Liver (tissue), 9 donors: Measurements from ENCODE around the gene HSPA12A. TPM values are rescaled to one million over a fixed set of nuclear protein-coding genes. Genes with fewer than 3 reads are reported as not detected.

Source experiments
- DNase-seq: peaks from one replicate; pipeline ENCODE4 v3.0.0-alpha.2; 2017; ENCODE audit warnings: low spot score
- H3K27ac ChIP-seq, 2 donors: one replicate each; pipeline ENCODE4 v1.7.0; 2013; ENCODE audit warnings: inconsistent platforms in 2 of 2, low read length in 2 of 2, control low read depth in 1 of 2, low read depth in 1 of 2, mild to moderate bottlenecking in 1 of 2
- H3K27me3 ChIP-seq, 4 donors: one replicate each; pipeline versions ENCODE4 v1.6.1 to v1.7.0; 2013; ENCODE audit warnings: low read length in 3 of 4, inconsistent platforms in 1 of 4, mild to moderate bottlenecking in 1 of 4, moderate library complexity in 1 of 4; ENCODE audit not compliant: control insufficient read depth in 4 of 4, insufficient read depth in 4 of 4
- H3K36me3 ChIP-seq, 4 donors: one replicate each; pipeline versions ENCODE4 v1.6.1 to v1.7.0; 2013; ENCODE audit warnings: low read length in 3 of 4, mild to moderate bottlenecking in 3 of 4, low read depth in 1 of 4, moderate library complexity in 1 of 4; ENCODE audit not compliant: control insufficient read depth in 4 of 4, insufficient read depth in 3 of 4
- H3K4me1 ChIP-seq, 4 donors: one replicate each; pipeline versions ENCODE4 v1.6.1 to v1.7.0; 2013; ENCODE audit warnings: low read length in 3 of 4, mild to moderate bottlenecking in 3 of 4, moderate library complexity in 1 of 4; ENCODE audit not compliant: control insufficient read depth in 4 of 4, insufficient read depth in 4 of 4
- H3K4me3 ChIP-seq, 3 donors: one replicate each; pipeline versions ENCODE4 v1.6.1 to v1.7.0; 2013; ENCODE audit warnings: low read length in 3 of 3, control low read depth in 1 of 3, low read depth in 1 of 3, mild to moderate bottlenecking in 1 of 3
- H3K9ac ChIP-seq, 2 donors: one replicate each; pipeline ENCODE4 v1.7.0; 2013; ENCODE audit warnings: low read length in 2 of 2, mild to moderate bottlenecking in 2 of 2, moderate library complexity in 2 of 2, control low read depth in 1 of 2, low read depth in 1 of 2
- H3K9me3 ChIP-seq, 4 donors: one replicate each; pipeline versions ENCODE4 v1.6.1 to v1.7.0; 2013; ENCODE audit warnings: low read length in 3 of 4; ENCODE audit not compliant: control insufficient read depth in 4 of 4
- ATF3 ChIP-seq: IDR thresholded peaks from 2 replicates; pipeline ENCODE4 v1.6.1; 2016; ENCODE audit warnings: antibody characterized with exemption
- CTCF ChIP-seq: fragments of 150-350 bp; IDR thresholded peaks from 2 replicates; pipeline ENCODE4 v1.5.1; 2017; ENCODE audit warnings: improper control_type of control experiment, low read depth, low read length; ENCODE audit not compliant: missing input control
- EGR1 ChIP-seq, 2 donors: IDR thresholded peaks; 2 replicates each; pipeline ENCODE4 v1.6.1; 2016 to 2018; ENCODE audit warnings: antibody characterized with exemption in 2 of 2, low read depth in 2 of 2
- FOXA2 ChIP-seq: IDR thresholded peaks from 2 replicates; pipeline ENCODE4 v1.6.1; 2016; ENCODE audit warnings: antibody characterized with exemption
- HNF4A ChIP-seq, 2 donors: conservative IDR thresholded peaks; 2 replicates each; pipeline ENCODE4 v1.6.1; 2016; ENCODE audit warnings: antibody characterized with exemption in 2 of 2, mild to moderate bottlenecking in 2 of 2
- HNF4G ChIP-seq: IDR thresholded peaks from 2 replicates; pipeline ENCODE4 v1.6.1; 2016; ENCODE audit warnings: antibody characterized with exemption
- JUND ChIP-seq, 2 donors: IDR thresholded peaks; 2 replicates each; pipeline ENCODE4 v1.6.1; 2016; ENCODE audit warnings: antibody characterized with exemption in 2 of 2
- MAX ChIP-seq: IDR thresholded peaks from 2 replicates; pipeline ENCODE4 v1.6.1; 2016; ENCODE audit warnings: antibody characterized with exemption
- RAD21 ChIP-seq, 2 donors: IDR thresholded peaks; 2 replicates each; pipeline ENCODE4 v1.6.1; 2016; ENCODE audit warnings: antibody characterized with exemption in 2 of 2, mild to moderate bottlenecking in 2 of 2
- REST ChIP-seq: IDR thresholded peaks from 2 replicates; pipeline ENCODE4 v1.6.1; 2016; ENCODE audit warnings: antibody characterized with exemption, mild to moderate bottlenecking
- RXRA ChIP-seq, 2 donors: IDR thresholded peaks; 2 replicates each; pipeline ENCODE4 v1.6.1; 2017 to 2018; ENCODE audit warnings: antibody characterized with exemption in 2 of 2, mild to moderate bottlenecking in 1 of 2
- SP1 ChIP-seq: IDR thresholded peaks from 2 replicates; pipeline ENCODE4 v1.6.1; 2018; ENCODE audit warnings: antibody characterized with exemption, mild to moderate bottlenecking
- TAF1 ChIP-seq: conservative IDR thresholded peaks from 2 replicates; pipeline ENCODE4 v1.6.1; 2016; ENCODE audit warnings: antibody characterized with exemption, mild to moderate bottlenecking
- YY1 ChIP-seq: IDR thresholded peaks from 2 replicates; pipeline ENCODE4 v1.6.1; 2016; ENCODE audit warnings: antibody characterized with exemption, mild to moderate bottlenecking
- ZBTB33 ChIP-seq: IDR thresholded peaks from 2 replicates; pipeline ENCODE4 v1.6.1; 2016; ENCODE audit warnings: antibody characterized with exemption
- WGBS: extraction: QIAGEN DNeasy Blood & Tissue Kit; methylation state at CpG from one replicate; pipeline ENCODE4 v1.1.7; 2013; 5-methylcytosine and 5-hydroxymethylcytosine counted together
- polyA plus RNA-seq, 2 donors: library from polyadenylated mRNA; stranded (reverse) in 1 of 2; unstranded in 1 of 2; fragments of 200-250 nt in 1 of 2; fragments of >200 nt in 1 of 2; fragmentation: Nextera tagmentation in 1 of 2; extraction: Ambion mirVana in 1 of 2; gene quantifications; one replicate each; pipeline versions ENCODE4 v1.2.1 to v1.2.3, GENCODE V29; 2013 to 2015
- total RNA-seq, 2 donors: library from RNA; depleted of rRNA; stranded (reverse); fragments of >200 nt; gene quantifications; one replicate each; pipeline ENCODE4 v1.2.3, GENCODE V29; 2014
- donor health status: healthy.
- donor health status: healthy.
- donor health status: healthy.
- donor health status: healthy.
- donor health status: healthy.

The HSPA12A gene
- total and polyA plus RNA-seq, 4 donors: 1.3 to 4.5 (median 1.6) TPM

- TF ChIP-seq REST: no peak
Observed at GRCh38 chr10:116764979-116765378, 22.6 kb upstream of the HSPA12A start (continued).

- Histone ChIP-seq H3K36me3 (no peaks in the 10 kb centered on the region), H3K4me1 (peaks cover 0 to 13% (median 5%) of the 10 kb centered on the region in 4 donors), H3K27me3 (peaks cover 0 to 3% (median 0%) of the 10 kb centered on the region in 4 donors), H3K4me3 (no peak overlapping the region), H3K9ac (no peak overlapping the region), H3K27ac (no peak overlapping the region), H3K9me3 (peaks cover 0 to 6% (median 1%) of the 10 kb centered on the region in 4 donors)
- DNase-seq: no peak
- 95% methylated on average over 2 of the region's 2 CpGs for WGBS
- TF ChIP-seq JUND (IDR thresholded peaks at IDR 0.05) (no peak), TAF1 (no peak), ATF3 (no peak), SP1 (no peak), REST (no peak), YY1 (no peak), HNF4G (no peak), ZBTB33 (no peak), RXRA (IDR thresholded peaks at IDR 0.05) (no peak), FOXA2 (no peak)
Observed at GRCh38 chr10:116763440-116763839, 21.1 kb upstream of the HSPA12A start.

- H3K27me3 ChIP-seq: no peaks in the 10 kb centered on the region
- no peaks in the 10 kb centered on the region for H3K36me3 ChIP-seq
- WGBS: 85% methylated on average over 5 of the region's 5 CpGs
- no peak overlapping the region for H3K27ac ChIP-seq
- DNase-seq: no peak
- H3K4me1 ChIP-seq: peaks cover 0 to 8% (median 3%) of the 10 kb centered on the region in 4 donors
- no peak overlapping the region for H3K4me3 ChIP-seq
- no peak overlapping the region for H3K9ac ChIP-seq
- TF ChIP-seq MAX: no peak
- TF ChIP-seq HNF4A (conservative IDR thresholded peaks at IDR 0.05): no peak
- TF ChIP-seq SP1: no peak
- no peak for TF ChIP-seq CTCF
- no peak for TF ChIP-seq ATF3
- TF ChIP-seq ZBTB33: no peak
- no peak for TF ChIP-seq RAD21 (IDR thresholded peaks at IDR 0.05)
- TF ChIP-seq EGR1 (IDR thresholded peaks at IDR 0.05; ENCODE audit: low read depth in 2 of 2): no peak
- no peak for TF ChIP-seq HNF4G
- TF ChIP-seq TAF1: no peak
- no peak for TF ChIP-seq RXRA (IDR thresholded peaks at IDR 0.05)
- TF ChIP-seq JUND (IDR thresholded peaks at IDR 0.05): no peak
- peaks cover 0 to 6% (median 1%) of the 10 kb centered on the region in 4 donors for H3K9me3 ChIP-seq
Observed at GRCh38 chr10:116761883-116762282, 19.5 kb upstream of the HSPA12A start.
